Transverse colon (tissue), 4 donors: Measurements from ENCODE around the gene ZMYM4.

Experiments used
- CTCF ChIP-seq, 5 experiments: fragments of 200-600 bp in 3 of 5; fragments of 450-650 bp in 2 of 5; sonication (generic) in 3 of 5; IDR thresholded peaks; 1 replicate in 2 of 5; 2 replicates in 3 of 5; pipeline ENCODE4 v1.5.1; 2016 to 2017; ENCODE audit warnings: antibody characterized with exemption in 5 of 5, inconsistent platforms in 3 of 5, mild to moderate bottlenecking in 2 of 5, moderate library complexity in 1 of 5
- EP300 ChIP-seq: sonication (generic); formaldehyde crosslinking; IDR thresholded peaks from one replicate; pipeline ENCODE4 v1.6.1; 2017; ENCODE audit warnings: antibody characterized with exemption, low read depth
- POLR2AphosphoS5 ChIP-seq, 3 donors: sonication (generic); formaldehyde crosslinking; IDR thresholded peaks; one replicate each; pipeline ENCODE4 v1.6.1; 2016; ENCODE audit warnings: antibody characterized with exemption in 3 of 3

DNA sequence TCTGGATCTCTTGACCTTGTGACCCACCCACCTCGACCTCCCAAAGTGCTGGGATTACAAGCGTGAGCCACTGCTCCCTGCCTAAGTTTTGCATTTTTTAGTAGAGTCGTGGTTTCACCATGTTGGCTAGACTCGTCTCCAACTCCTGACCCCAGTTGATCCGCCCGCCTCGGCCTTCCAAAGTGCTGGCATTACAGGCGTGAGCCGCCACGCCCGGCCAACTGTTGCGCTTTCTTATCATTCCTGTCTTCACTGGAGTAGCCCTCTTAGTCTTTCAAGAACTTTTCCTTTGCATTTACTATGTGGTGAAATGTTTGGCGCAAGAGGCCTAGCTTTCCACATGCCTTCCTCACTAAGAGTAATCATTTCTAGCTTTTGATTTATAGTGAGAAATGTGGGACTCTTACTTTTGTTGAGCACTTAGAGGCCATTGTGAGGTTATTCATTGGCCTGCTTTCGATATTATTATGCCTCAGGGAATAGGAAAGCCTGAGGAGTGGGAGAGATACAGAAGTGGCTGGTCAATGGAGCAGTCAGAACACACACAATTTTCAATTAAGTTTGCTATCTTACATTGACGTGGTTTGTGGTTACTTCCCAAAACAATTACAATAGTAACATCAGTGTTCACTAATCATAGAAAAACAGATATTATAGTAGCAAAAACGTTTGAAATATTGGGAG, 111.0 kb downstream of the ZMYM4 start:
- TF ChIP-seq POLR2AphosphoS5 (IDR thresholded peaks at IDR 0.05) = no peak
- TF ChIP-seq CTCF (IDR thresholded peaks at IDR 0.05) = no peak
- TF ChIP-seq EP300 = no peak
